Measurements from ENCODE around the gene ALG9. TPM values are rescaled to one million over a fixed set of nuclear protein-coding genes. Genes with fewer than 3 reads are reported as not detected.

ALG9 gene
- polyA plus RNA-seq, 1 donor from 2014 or later: 92.1 TPM

DNA sequence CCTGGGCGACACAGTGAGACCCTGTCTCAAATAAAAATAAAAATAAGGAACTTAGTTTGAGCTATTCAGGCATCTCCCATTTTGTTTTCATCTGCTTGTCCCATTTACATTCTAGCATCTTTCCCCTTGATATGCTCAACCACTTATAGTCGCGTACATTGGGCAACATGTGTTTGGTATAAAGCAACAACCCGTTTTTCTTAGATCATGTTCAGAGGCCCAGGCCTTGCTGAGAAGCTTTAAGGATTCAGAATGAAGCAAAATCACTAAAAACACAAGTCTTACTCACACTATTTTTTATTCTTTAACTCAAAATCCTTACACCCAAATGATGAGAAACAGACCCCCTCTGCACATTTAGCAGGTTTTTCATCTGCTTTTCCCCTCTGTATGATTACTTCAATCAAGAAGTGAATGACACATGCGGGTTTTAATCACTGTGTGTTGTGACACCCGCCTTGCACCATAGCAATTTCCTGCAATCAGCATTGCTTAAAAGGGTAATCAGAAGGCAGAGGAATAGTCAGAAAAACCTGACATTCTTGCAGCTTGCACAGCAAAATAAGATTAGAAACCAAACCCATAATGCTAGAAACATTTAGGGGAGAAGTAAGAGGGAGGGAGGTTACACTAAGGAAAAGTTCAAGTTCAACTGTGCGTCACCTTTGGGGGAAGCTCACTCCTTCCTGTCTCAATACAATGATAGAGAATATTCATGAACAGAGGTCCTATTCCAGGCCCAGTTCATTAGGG lies 25.9 kb downstream of the ALG9 start:
- Histone ChIP-seq H3K9me2 (ENCODE audit: insufficient read depth, low read length) (no peaks in the 10 kb centered on the region), H3F3A (ENCODE audit: insufficient read depth, low read length, poor library complexity, severe bottlenecking) (peaks cover 3% of the 10 kb centered on the region), H2AFZ (ENCODE audit: low read depth, low read length) (no peak overlapping the region), H3K79me2 (replicated peaks; ENCODE audit: insufficient read depth, low read length) (no peaks in the 10 kb centered on the region), H3K4me3 (ENCODE audit: low read length) (peak overlapping the region; percentile 43), H3K27me3 (ENCODE audit: insufficient read depth, low read depth, low read length) (no peaks in the 10 kb centered on the region), H3K9me3 (ENCODE audit: low read length) (no peaks in the 10 kb centered on the region), H4K20me1 (ENCODE audit: insufficient read depth) (no peaks in the 10 kb centered on the region), H3K36me3 (ENCODE audit: insufficient read depth, low read length) (no peaks in the 10 kb centered on the region), H3K9ac (ENCODE audit: low read length) (no peak overlapping the region), H3K27ac (ENCODE audit: low read length) (peak overlapping the region; percentile 65), H3K4me2 (ENCODE audit: low read length) (peak overlapping the region; percentile 9)
- TF ChIP-seq REST (IDR thresholded peaks at IDR 0.05; ENCODE audit: borderline replicate concordance) (no peak), POLR2AphosphoS5 (IDR thresholded peaks at IDR 0.05) (peak; percentile 70), MXI1 (conservative IDR thresholded peaks at IDR 0.05; ENCODE audit: poor library complexity, severe bottlenecking) (no peak), SMC3 (conservative IDR thresholded peaks at IDR 0.05; ENCODE audit: poor library complexity) (no peak), EP300 (conservative IDR thresholded peaks at IDR 0.05; ENCODE audit: poor library complexity, severe bottlenecking) (peak; percentile 84)

GRCh38 chr11:111843661-111844060 lies 27.7 kb downstream of the ALG9 start:
- TF ChIP-seq TAF1 (IDR thresholded peaks at IDR 0.05; ENCODE audit: low read depth) (no peak), RAD21 (conservative IDR thresholded peaks at IDR 0.05) (no peak), EZH2 (IDR thresholded peaks at IDR 0.05; ENCODE audit: borderline replicate concordance, insufficient read depth, low read length, poor library complexity, severe bottlenecking) (no peak), SMC3 (conservative IDR thresholded peaks at IDR 0.05; ENCODE audit: poor library complexity) (no peak), REST (IDR thresholded peaks at IDR 0.05; ENCODE audit: borderline replicate concordance) (no peak)
- no peak overlapping the region for H3K27ac ChIP-seq (ENCODE audit: low read length)
- peaks cover 3% of the 10 kb centered on the region for H3F3A ChIP-seq (ENCODE audit: insufficient read depth, low read length, poor library complexity, severe bottlenecking)
- no peaks in the 10 kb centered on the region for H3K9me2 ChIP-seq (ENCODE audit: insufficient read depth, low read length)
- H3K9me3 ChIP-seq (ENCODE audit: low read length): no peaks in the 10 kb centered on the region
- no peak overlapping the region for H2AFZ ChIP-seq (ENCODE audit: low read depth, low read length)
- H3K4me2 ChIP-seq (ENCODE audit: low read length): no peak overlapping the region
- no peak overlapping the region for H3K4me3 ChIP-seq (ENCODE audit: low read length)
- H3K36me3 ChIP-seq (ENCODE audit: insufficient read depth, low read length): no peaks in the 10 kb centered on the region
- H4K20me1 ChIP-seq (ENCODE audit: insufficient read depth): no peaks in the 10 kb centered on the region
- H3K9ac ChIP-seq (ENCODE audit: low read length): no peak overlapping the region
- H3K27me3 ChIP-seq (ENCODE audit: insufficient read depth, low read depth, low read length): no peaks in the 10 kb centered on the region
- H3K79me2 ChIP-seq (replicated peaks; ENCODE audit: insufficient read depth, low read length): no peaks in the 10 kb centered on the region

Measured in neural cell (in vitro differentiated cells).